ENCODE measurements around the gene LRRC37A.
"Not testable (repeated sequence)": the region's sequence is repeated elsewhere in the genome, so short reads cannot be mapped to it uniquely, and the experiment has no call there.

LRRC37A gene

DNA sequence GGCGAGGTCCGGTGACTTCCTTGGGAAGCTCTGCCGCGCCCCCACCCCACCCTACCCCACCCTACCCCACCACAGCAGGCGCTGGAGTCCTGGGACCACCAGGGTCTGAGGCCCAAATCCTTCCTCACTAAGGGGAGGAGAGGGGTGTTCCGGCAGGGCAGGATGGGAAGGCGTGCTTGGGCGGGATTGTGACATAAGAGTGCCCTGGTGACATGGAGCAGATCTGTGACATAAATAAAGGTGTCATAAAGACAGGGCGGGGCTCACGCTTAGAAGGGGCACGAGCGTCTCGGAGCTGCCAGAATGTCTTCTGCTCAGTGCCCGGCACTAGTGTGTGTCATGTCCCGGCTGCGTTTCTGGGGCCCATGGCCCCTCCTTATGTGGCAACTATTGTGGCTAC, at the start of gene LRRC37A:
Gene LRRC37A (plus strand): TSS at position 301 of the 400 bp plus-strand sequence. CDS start 3 bp downstream, at position 304.
- DNase-seq (ENCODE audit: low spot score), result not testable (repeated sequence)

DNA sequence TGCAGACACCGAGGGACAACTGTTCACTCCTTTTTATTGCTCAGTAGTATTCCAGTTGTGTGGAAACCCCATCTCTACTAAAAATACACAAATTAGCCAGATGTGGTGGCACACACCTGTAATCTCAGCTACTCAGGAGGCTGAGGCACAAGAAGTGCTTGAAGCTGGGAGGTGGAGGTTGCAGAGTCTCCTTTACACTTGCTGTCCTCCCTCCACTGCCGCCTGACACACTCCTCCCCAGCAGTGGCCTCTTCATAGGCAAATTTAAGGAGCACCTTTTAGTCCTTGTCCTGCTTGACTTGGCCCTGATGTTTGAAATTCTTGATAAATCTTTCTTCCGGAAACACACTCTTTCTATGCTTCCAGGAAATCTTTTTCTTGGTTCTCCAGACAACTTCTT, 45.8 kb upstream of the LRRC37A start:
- not testable (repeated sequence) for DNase-seq (ENCODE audit: low spot score)

DNA sequence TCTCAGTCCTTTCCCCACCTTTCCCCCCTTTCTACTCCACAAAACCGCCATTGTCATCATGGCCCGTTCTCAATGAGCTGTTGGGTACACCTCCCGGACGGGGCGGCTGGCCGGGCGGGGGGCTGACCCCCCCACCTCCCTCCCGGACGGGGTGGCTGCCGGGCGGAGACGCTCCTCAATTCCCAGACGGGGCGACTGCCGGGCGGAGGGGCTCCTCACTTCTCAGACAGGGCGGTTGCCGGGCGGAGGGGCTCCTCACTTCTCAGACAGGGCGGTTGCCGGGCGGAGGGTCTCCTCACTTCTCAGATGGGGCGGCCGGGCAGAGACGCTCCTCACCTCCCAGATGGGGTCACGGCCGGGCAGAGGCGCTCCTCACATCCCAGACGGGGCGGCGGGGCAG, 42.1 kb upstream of the LRRC37A start:
- not testable (repeated sequence) for DNase-seq (ENCODE audit: low spot score)

DNA sequence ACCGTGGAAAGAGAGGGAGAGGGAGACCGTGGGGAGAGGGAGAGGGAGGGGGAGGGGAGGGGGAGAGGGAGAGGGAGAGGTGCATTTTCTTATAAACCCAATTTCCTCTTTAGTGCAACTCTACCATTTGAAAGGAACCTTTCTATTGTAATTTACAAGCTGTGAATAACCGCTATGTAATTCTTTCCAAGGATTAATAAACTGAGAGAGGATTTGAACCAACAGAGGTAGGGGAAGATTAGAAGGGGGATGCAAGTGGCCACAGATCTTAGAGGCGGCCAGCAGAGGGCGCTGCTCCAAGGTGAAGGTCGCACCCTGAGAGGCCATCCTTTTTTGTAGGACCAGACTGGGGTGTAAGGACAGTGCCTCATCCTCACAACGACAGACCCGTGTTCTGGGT, 41.2 kb upstream of the LRRC37A start:
- DNase-seq (ENCODE audit: low spot score), result peak; percentile 89

DNA sequence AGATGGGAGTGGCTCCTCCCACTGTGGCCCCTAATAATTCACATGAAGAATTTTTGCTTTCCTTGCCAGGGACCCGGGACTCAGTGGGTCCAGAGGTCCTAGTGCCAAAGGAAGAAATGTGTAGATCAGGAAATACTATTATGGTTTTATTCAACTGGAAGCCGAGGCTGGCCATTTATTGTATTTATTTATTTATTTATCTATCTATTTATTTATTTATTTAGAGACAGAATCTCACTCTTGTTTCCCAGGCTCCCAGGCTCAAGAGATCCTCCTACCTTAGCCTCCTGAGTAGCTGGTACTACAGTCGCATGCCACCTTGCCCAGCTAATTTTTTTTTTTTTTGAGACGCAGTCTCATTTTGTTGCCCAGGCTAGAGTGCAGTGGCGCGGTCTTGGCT, 40.7 kb upstream of the LRRC37A start:
- DNase-seq (ENCODE audit: low spot score), result not testable (repeated sequence)

DNA sequence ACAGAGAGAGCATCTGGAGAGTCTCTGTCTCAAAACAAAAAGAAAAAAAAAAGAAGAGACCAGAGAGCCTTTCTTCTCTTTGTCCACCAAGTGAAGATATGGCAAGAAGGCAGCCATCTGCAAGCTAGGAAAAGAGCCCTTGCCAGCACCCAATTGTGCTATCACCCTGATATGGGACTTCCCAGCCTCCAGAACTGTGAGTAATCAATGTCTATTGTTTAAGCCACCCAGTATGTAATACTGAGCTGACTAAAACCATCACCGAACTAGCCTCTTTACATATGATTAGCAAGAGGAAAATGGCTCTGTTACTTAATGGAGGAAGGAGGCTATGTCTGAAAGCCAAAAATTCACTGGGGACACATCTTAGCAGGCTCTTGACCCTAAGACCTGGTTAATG, 38.6 kb upstream of the LRRC37A start:
- not testable (repeated sequence) for DNase-seq (ENCODE audit: low spot score)

DNA sequence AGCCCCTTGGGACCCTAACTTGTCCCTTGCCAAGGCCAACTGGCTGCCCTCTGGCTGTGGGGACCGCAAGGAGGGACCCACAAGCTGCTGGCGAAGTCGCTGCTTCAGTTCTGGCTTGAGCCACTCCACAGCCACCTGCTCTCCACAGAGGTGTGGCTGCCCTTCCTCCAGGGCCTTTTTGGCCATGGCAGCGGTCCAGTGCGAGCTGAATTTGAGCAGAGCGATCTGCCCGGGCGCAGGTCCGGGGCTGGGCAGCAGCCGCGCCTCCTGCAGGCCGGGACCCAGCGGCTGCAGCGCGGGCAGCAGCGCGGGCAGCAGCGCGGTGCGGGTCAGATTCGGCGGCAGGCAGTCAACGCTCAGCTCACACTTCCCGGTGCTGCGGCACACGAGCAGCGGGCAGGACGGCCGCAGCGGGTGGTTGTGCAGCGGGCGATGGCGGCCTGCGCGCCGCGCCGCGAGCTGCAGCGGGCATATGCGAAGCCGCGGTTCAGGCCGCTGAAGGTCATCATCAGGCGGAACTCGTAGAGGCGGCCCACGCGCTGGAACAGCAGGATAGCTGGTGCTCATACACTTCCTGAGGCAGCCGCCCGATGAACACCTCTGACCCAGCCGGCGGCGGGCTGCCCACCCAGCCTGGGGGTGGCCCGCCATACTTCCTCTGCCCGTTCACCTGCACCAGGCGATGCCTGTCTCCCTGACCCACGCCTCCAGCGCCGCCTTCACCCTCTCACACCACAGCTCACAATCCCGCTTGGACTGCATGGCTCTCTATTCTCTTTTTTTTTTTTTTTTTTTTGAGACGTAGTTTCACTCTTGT, 34.9 kb upstream of the LRRC37A start:
- DNase-seq (ENCODE audit: low spot score), result not testable (repeated sequence)

DNA sequence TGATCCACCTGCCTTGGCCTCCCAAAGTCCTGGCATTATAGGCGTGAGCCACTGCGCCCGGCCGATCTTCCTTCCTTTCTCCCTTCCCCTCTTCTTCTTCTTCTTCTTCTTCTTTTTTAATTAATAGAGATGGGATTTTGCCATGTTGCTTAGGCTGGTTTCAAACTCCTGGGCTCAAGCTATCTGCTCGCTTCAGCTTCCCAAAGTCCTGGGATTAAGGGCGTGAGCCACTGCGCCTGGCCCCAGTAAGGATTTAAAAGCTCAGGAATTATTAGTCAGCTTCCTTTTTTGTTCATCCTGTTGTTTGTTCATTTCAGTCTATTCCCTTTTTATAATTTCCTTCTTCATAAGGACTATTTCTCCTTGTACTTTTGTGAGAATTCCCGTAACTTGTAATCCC, 32.7 kb upstream of the LRRC37A start:
- DNase-seq (ENCODE audit: low spot score), result no peak

DNA sequence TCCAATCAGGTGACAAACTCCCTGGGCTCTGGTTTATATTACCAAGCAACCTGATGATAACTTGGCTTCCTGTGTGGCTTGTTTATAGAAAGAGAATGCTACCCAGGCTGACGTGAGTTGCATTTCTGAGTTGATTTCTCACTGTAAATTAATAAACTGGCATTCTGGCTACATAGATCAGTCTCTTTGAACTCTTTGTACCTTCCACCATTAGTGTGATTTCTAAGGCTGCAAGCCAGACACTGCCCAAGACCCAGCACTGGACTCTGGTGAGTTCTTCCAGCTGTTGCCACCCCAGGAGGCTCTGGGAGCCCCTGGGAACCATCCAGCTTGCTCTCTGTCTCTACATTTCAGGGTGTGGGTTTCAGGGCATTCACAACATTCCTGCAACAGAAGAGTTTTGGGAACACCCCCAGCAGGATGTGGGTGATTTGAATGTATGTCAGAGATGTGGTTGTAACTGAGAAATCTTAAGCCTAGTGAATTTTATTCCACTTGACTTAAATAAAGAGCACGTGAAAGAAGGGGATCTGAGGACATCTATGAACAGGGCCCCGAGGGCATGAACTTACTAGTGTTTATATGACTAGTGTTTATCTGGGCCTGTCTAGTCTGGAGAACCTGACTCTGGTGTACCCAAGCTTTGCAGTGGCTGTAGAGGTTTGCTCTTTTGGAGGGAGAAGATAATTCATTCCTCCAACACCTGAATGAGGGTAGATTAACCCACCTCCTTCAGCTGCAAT, 30.3 kb upstream of the LRRC37A start:
- DNase-seq (ENCODE audit: low spot score), result no peak

DNA sequence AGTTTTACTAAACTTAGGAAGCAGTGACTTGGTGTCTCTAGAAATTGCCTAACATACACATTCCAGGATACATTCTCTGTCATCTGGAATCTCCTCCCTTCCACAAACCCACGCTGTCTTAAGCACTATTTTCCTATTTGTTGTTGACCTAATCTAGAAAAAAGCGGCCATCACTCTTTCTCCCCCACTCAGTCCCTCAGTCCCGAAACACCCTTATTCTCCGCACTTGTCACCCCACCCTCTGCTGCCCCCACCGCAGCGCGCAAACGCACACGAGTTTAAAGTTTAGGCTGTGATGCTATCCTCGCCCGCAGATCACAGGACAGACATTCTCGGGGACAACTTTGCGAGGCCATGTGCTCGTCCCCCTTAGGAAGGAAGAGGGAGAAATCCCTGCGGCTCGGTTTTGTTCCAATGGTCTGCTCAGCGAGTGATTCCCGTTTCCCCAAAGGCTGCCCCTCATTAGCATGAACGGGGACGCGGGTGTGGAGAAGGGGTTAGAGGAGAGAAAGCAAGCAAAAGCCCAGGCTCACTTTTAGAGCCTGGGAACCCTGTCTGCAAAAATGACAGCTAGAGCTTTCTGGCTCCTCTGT, 28.8 kb upstream of the LRRC37A start:
- DNase-seq (ENCODE audit: low spot score), result peak; percentile 40

DNA sequence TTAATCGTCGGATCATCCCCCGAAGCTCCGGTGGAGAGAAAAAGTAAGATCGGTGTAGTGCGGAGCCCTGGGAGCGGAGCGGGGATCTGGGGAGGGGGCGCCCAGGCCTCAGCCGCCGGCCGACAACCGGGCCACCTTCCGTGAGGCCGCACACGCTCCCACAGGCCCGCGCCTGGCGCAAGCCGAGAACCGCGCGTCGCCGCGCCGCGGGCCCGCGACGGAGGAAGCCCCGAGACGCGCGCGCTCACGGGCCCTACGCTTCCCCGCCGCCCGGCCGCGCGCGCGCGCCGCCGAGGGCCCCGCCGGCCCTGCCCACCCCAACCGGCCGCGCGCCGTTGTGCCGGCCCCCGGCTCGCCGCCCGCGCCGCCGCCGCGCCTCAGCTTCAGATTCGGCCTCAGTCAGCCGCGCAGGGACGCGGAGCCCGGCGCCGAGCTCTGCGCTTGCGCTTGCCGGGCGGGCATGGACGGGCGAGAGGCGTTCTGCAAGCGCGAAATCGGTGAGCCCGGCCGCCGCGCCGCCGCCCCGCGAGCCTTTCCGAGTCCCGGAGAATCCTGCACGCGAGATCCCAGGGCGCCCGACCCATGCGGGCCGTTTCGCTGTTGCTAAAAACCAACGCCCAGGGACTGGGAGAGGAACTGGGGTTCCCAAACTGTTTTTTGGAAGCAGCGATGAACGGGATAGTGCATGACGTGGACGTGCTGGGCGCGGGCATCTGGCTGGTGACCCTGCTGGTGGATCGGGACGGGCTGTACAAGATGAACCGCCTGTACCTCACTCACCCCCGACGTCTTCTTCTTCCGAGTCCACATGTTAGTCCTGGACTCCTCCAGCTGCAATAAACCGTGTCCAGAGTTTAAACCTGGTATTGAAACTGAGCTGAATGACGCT, 28.0 kb upstream of the LRRC37A start:
- DNase-seq (ENCODE audit: low spot score), result peak; percentile 99

DNA sequence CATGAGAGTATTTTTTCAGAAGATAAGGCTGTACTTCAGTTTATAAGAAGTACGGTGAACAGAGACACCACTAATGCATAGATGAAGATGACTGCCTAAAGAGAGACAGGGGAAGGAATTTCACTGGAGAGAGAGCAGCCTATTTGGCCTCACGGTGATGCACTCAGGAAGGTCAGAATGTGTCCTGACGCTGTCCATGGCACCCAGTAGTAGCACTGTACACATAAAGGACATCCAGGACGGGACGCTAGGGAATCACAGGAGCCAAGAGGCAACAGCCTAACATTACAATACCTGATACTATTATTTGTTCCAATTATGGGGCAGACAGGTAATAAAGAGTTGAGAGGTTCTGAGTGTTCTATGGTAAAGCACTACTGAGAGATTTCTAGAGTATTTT, 24.9 kb upstream of the LRRC37A start:
- no peak for DNase-seq (ENCODE audit: low spot score)

DNA sequence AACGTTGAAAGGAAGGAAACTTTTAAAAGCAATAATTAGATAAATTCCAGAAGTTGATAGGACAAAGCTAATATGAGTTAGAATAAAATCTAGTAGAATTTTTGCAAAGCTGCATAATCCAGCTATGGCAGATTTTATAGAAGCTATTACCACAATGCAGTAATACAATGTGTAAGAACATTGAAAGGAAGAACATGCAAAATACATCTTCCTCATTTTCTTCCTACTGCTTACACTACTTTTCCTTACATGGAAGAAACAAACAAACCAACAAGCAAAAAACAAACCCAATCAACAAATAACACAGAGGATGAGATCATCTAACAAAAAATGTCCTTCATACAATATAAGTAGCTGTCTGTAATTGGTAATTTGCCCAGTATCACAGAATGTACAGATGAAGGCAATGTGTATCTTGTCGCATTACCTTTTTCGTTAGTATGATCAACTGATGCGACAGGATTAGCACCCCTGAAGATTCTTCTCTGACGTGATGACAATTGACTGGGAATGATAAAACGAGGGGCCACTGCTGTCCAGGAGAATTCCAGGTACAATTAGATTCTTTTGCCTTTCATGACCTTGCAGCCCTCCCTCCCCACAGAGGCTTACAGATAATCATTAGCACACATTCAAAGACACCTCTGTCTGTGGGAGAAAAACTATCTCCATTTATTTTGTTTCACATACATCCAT, 21.2 kb upstream of the LRRC37A start:
- no peak for DNase-seq (ENCODE audit: low spot score)

DNA sequence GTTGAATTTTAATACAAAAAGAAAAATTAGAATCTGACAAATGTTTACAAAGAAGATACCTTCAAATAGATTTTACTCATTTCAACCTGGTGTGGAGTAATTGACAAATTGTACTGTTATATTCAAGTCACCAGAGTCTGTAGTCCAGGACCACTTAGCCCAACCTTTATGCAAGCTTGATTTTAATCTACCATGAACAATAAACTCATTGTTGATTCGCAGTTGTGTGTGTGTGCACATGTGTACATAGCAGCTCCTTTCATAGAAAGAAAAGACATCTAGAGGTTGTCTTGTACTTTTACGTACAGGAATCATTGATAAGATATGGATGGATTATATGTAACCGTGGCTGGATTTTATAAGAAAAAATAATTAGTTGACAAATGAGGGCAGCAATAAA, 20.7 kb upstream of the LRRC37A start:
- DNase-seq (ENCODE audit: low spot score), result no peak

DNA sequence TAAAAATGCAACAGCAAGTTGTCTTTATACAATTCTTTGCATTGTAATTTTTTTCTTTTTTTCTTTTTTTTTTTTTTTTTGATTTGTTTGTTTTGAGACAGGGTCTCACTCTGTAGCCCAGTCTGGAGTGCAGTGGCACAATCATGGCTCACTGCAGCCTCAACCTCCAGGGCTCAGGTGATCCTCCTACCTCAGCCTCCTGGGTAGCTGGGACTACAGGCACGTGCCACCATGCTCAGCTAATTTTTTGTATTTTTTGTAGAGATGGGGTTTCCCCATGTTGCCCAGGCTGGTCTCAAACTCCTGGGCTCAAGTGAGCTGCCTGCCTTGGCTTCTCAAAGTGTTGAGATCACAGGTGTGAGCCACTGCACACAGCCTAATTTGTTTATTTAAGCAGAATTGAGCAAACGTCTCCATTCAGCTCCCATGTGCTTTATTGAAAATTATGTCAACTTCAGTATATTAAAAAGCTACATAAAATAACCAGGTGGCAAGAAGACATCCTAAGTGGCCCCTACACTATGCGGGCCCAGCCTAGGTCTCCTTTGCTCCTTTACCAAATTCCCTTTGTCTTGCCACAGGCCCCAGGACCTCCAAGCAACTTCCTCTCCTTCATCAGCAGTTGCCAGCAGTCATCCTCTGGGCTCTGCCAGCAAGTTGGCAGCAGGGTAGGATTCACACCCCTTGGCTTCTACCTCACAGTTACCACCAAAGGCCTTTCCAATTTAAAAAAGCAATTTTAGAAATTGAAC, 18.0 kb upstream of the LRRC37A start:
- not testable (repeated sequence) for DNase-seq (ENCODE audit: low spot score)

DNA sequence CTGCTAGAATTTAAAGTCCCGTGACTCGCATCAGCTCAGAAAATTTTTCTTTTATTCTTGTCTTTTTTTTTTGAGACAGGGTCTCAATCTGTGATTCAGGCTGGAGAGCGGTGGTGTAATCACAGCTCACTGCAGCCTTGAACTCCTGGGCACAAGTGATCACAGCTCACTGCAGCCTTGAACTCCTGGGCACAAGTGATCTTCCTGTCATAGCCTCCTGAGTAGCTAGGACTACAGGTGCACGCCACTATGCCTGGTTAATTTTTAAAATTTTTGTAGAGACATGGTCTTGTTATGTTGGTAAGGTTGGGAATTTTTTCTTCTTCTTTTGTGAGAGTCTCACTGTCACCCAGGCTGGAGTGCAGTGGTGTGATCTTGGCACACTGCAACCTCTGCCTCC, 13.6 kb upstream of the LRRC37A start:
- DNase-seq (ENCODE audit: low spot score), result not testable (repeated sequence)

DNA sequence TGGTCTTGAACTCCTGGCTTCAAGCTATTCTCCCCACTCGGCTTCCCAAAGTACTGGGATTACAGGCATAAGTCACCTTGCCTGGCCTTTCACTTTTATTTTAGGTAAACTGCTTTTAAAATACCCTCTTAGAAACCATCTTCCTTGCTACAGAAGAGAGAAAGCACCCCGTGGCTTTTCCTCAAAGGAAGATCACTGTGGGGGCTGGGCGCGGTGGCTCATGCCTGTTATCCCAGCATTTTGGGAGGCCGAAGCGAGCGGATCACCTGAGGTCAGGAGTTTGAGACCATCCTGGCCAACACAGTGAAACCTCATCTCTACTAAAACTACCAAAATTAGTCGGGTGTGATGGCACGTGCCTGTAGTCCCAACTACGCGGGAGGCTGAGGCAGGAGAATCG, 12.3 kb upstream of the LRRC37A start:
- not testable (repeated sequence) for DNase-seq (ENCODE audit: low spot score)

DNA sequence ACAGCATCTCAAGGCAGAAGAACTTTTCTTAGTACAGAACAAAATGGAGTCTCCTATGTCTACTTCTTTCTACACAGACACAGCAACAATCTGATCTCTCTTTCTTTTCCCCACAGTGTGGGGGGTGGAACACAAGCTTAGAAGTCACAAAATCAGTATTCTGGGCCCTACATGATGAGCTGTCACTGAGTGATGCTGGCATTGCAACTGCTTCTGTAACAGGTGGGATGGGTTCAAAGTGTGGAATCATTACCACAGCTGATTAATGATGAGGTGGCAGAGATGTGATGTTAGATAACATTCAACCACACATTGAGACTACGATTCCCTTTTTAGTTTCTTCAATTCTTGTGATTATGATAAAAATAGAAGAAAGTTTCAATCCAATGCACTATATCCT, 10.5 kb upstream of the LRRC37A start:
- not testable (repeated sequence) for DNase-seq (ENCODE audit: low spot score)

DNA sequence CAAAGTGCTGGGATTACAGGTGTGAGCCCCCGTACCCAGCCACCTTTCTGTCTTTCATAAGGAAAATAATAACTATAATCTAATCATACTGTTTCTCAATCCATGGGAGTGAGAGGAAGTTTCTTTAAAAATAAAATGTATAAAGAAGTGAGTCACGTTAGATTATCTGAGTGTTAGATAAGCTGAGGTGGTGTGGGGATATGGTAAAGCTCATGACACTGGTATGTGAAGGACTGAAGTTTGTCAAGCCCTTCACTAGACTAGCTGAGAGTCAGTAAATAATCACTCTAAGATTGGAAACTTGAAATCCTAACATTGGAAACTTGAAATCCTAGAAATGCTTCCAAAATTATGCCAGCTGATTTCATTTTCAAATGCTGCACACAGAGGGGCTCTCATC, 9.4 kb upstream of the LRRC37A start:
- not testable (repeated sequence) for DNase-seq (ENCODE audit: low spot score)

DNA sequence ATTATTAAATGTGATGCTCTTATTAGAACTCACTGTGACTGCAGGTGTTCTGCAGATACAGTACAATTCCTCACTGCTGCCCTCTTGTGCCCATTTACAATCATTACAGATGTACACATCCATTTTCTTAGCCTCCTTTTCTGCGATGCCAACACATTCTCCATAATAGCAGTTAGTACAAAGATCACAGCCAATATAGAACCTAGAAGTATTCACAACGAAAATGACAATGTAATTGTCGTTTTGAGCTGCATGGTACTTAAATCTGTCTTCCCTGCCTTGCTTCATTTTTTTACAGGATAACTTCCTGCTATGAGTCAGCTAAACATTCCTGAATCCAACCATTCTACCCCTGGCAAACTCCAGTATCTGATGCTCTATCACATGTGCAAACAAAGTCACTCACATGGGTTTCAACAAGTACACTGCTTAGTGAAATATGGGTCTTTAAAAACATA, 8.1 kb upstream of the LRRC37A start:
- peak; percentile 58 for DNase-seq (ENCODE audit: low spot score)

Measured in germinal center (tissue), 1 donor.